Left kidney (tissue), 2 donors: ENCODE results near the gene DGKD. TPM values are rescaled to one million over a fixed set of nuclear protein-coding genes. Genes with fewer than 3 reads are reported as not detected.

Experiments
- DNase-seq: peaks from one replicate; pipeline ENCODE4 v3.0.0-alpha.2; 2013
- polyA plus RNA-seq: library from polyadenylated mRNA; unstranded; fragments of 120-200 nt; gene quantifications from one replicate; pipeline ENCODE4 v1.2.1, GENCODE V29; 2013; ENCODE audit not compliant: insufficient read length

DGKD gene
- polyA plus RNA-seq, 1 donor, result 32.8 TPM

GRCh38 chr2:233446606-233447305, 92.5 kb downstream of the DGKD start:
- DNase-seq, result no peak

GRCh38 chr2:233447506-233448219, 93.4 kb downstream of the DGKD start:
- no peak for DNase-seq

DNA sequence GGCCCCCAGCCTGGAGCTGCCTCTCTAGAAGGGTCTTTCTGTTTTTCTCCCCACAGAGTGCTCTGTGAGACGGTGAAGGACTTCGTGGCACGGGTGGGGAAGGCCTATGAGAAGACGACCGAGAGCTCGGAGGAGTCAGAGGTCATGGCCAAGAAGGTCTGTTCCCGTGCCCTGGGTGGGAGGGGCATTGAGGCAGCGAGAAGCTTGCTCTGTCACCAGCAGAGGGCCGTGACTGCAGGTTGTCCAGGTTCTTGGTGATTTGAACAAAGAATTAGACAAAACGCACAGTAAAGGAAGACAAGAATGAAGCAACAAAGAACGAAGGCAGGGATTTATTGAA, 93.9 kb downstream of the DGKD start:
- no peak for DNase-seq

GRCh38 chr2:233448575-233448974, 94.3 kb downstream of the DGKD start:
- DNase-seq, result no peak

DNA sequence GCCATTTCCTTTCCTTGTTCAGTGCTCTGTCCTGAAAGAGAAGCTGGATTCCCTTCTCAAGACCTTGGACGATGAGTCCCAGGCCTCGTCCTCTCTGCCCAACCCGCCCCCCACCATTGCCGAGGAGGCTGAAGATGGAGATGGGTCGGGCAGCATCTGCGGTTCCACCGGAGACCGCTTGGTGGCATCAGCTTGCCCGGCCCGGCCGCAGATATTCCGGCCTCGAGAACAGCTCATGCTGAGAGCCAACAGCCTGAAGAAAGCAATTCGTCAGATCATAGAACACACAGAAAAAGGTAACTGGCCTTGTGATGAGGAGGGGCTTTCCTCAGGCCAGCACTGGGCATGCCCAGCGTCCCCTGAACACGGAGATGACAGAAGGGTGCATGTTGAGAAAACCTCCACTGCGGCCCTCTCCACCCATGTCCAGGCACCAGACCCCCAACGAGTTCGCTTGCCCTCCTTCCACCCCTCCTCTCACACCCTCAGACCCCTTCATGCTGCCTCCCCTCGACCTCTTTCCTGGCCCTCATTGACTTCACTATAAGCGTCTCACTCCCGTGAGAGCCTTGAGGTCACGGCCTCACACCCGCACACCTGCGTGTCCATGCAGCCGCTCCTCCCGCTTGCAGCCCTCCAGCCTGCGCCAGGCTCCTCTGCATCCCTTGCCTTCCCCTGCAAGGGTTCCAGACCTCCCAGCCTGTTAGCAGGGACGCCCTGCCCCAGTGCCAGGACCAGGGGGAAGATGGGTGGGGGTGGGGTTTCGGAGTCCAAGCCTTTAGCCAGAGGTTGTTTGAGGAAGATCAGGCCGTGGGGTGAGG, 95.0 kb downstream of the DGKD start:
- DNase-seq, result peak; percentile 21

DNA sequence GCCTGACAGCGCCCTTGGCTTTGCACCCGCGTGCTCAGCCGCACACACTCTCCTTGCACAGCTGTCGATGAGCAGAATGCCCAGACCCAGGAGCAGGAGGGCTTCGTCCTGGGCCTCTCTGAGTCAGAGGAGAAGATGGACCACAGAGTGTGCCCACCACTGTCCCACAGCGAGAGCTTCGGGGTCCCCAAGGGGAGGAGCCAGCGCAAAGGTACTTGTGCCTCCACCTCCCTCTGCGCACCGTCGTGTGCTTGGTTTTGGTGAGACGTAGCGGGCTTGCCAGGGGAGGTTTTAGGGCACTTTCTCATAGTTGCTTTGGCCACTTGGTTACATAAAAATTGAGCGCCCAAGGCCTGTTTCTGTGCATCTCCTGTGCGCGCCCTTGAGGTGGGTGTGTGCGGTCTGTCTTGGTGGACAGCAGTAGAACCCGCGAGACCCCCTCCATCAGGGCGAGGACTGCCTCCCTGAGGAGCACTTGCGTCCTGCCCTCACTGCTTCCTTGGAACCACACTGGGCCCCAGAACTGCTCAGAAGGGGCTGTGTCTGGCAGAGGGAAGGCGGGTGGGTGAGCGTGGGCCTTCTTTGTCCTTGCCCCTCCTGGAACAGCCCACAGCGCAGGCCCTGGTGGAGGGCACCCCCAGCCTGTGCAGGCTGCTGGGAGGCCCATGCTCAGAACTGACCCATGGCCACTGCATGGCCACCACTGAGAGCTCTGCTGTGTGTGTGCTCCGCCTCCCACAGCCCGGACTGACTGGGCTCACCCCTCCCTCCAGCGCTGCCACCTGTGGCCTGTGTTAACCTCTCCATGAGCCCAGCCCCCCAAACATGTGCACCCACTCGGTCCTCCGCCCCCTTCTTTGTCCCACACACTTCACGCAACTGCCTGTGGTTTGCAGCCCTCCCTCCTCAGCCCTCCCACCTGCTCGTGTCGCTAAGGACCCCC, 95.9 kb downstream of the DGKD start:
- no peak for DNase-seq

- DNase-seq, result no peak
Observed at GRCh38 chr2:233450864-233451575, 96.7 kb downstream of the DGKD start.

DNA sequence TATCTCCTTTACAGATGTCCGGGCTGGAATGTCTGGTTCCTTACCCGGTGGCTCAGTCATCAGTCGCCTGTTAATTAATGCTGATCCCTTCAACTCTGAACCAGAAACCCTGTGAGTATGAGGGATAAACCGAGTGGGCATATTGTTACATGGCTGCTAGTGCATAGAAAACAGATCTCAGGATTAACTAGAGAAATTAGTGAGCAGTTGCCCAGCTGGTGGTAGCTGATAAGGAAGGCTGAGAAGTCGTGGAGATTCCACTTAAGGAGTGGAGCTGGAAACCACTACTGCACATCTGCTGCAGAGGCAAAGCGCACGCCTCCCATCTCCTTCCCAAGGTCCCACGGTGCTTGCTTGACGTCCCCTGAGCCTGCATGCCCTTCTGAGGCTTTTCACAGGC, 97.7 kb downstream of the DGKD start:
- DNase-seq, result no peak

GRCh38 chr2:233453111-233453915, 99.0 kb downstream of the DGKD start:
- DNase-seq, result no peak

DNA sequence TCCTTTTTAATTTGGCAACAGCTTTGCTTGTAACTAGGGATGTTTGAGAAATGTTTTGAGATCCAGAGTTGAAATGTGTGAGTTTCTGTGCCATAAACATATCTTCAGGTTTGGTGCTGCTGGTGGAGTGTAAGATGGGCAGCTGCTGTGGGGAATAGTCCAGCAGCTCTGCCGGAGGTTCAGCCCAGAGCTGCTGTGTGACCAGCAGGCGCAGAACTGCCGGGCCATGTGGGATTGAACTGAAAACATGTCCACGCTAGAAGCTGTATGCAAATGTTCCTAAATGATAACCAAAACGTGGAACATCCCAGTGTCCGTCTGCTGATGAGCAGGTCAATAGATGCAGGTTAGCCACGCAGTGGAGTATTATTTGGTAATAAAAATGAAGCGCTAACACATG, 99.6 kb downstream of the DGKD start:
- DNase-seq, result no peak

DNA sequence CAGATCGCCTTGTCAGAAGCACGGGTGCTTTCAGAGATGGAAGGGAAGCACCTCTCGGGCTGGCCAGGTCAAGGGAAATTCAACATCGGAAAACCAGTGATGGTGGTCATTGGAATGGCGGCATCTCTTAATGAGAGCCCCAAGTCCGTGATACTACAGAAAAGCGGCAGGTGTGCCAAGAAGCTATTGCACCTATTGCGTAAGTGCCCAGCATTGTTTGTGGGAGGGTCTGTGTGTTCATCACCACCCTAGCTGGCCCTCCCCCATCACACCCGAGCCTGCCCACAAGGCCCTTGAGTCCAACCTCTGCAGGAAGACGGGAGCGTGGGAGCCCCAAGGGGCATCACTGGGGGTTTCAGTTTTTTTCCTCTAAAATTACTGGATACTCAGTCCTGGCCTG, 100.7 kb downstream of the DGKD start:
- no peak for DNase-seq

GRCh38 chr2:233455491-233455890, 101.2 kb downstream of the DGKD start:
- no peak for DNase-seq

GRCh38 chr2:233456111-233456510, 101.8 kb downstream of the DGKD start:
- DNase-seq, result no peak

GRCh38 chr2:233456934-233457333, 102.6 kb downstream of the DGKD start:
- DNase-seq, result no peak

DNA sequence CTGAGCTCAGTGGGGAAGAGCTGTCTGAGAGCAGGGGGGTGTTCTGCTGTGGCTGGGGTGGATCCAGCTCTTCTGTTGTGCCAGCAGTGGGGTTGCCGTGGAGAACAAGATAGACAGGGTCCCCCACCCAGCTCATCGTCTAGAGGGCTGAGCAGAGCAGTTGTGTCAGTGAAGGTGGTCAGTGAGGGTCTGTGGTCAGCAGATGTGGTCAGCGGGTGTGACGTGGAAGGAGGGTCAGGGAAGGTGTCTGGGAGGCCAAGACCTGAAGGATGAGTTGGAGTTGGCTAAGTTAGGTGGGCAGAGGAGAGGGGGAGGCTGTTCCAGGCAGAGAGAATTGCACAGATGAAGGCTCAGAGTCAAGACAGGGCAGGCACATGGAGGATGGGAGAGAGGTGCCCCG, 103.1 kb downstream of the DGKD start:
- DNase-seq, result no peak

DNA sequence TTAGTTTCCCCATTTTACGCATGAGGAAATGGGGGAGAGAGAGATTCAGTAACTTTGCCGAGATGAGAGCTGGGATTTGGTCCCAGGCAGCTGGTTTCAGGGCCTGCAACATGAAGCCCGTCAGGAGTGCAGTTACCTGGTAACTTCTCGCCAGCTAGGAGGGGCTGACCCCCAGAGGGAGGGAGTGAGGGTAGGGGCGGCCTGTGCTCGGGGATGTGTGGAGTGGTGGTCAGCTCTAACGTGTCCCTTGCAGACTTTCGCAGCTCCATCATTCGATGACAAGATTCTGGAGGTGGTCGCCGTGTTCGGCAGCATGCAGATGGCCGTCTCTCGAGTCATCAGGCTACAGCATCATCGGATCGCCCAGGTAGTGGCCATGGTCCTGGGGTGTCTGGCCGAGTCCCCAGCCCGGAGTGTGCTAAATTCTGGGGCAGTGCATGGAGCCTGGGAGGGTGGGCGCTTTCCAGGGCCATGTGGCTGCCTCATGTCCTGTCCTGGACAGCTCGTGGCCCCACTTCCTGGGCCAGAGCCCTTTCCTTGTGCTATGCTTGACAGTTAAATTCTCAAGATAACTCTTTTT, 103.8 kb downstream of the DGKD start:
- no peak for DNase-seq

DNA sequence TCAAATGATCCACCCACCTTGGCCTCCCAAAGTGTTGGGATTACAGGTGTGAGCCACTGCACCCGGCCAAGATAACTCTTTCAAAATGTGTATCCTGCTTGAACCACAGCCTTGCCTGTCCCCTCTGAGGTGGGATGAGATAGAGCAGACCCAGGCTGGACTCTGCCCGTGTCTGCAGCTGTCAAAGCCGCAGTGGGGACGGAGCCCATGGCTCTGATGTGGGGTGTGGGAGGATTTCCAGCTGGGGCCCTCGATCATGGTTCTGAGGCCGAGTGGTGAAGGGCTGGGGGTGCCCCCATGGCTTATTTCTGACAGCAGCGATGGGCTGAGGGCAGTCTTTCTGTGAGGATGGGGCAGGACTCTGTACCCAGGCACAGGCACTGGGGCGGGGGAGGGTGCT, 104.5 kb downstream of the DGKD start:
- DNase-seq, result no peak

DNA sequence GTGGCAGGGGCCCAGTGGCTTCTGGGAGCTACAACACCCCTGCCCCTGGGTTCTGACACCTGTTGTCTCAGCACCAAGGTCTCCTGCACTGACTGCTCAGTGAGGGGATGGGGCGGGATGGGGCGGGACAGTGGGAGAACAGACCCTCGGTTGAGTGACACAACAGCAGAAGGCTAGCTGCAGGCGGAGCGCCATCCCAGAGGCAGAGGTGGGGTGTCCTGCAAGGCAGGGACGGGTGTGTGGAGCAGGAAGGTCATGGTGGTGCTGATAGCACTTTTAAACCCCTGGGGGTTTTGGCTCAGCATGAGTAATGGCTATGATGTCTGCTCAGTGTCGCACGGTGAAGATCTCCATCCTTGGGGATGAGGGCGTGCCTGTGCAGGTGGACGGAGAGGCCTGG, 105.1 kb downstream of the DGKD start:
- no peak for DNase-seq

- no peak for DNase-seq
Observed at GRCh38 chr2:233460726-233461441, 106.6 kb downstream of the DGKD start.
